HEK293 (cell line): Measurements from ENCODE around the gene SLC25A25.
A peak's percentile ranks its signal among the peaks of the same experiment; 100 is the strongest.

Source experiments
- ZBTB6 ChIP-seq: fragments of 450-650 bp; formaldehyde crosslinking; IDR thresholded peaks from 2 replicates; pipeline ENCODE4 v1.5.1; 2017; ENCODE audit warnings: missing biosample characterization, missing genetic modification characterization
- ZNF350 ChIP-seq: fragments of 450-650 bp; formaldehyde crosslinking; IDR thresholded peaks from 2 replicates; pipeline ENCODE4 v1.5.0; 2017; ENCODE audit warnings: missing biosample characterization, mild to moderate bottlenecking, missing genetic modification characterization
- ZNF600 ChIP-seq: fragments of 450-650 bp; formaldehyde crosslinking; IDR thresholded peaks from 2 replicates; pipeline ENCODE4 v1.5.1; 2016; ENCODE audit warnings: missing biosample characterization, missing genetic modification characterization
- ZNF792 ChIP-seq: fragments of 450-650 bp; formaldehyde crosslinking; IDR thresholded peaks from 2 replicates; pipeline ENCODE4 v1.5.1; 2016; ENCODE audit warnings: missing biosample characterization, missing genetic modification characterization
- TF ChIP-seq, protein P1 (sequence below): fragments of 450-650 bp; formaldehyde crosslinking; IDR thresholded peaks from 2 replicates; pipeline ENCODE4 v1.5.1; 2016; ENCODE audit warnings: missing biosample characterization, missing genetic modification characterization
- TF ChIP-seq, protein P2 (sequence below): fragments of 450-650 bp; formaldehyde crosslinking; IDR thresholded peaks from 2 replicates; pipeline ENCODE4 v1.5.1; 2016; ENCODE audit warnings: missing biosample characterization, missing genetic modification characterization

GRCh38 chr9:128056887-128057723 is 10.9 kb upstream of the SLC25A25 start:
- TF ChIP-seq, protein P1, sequence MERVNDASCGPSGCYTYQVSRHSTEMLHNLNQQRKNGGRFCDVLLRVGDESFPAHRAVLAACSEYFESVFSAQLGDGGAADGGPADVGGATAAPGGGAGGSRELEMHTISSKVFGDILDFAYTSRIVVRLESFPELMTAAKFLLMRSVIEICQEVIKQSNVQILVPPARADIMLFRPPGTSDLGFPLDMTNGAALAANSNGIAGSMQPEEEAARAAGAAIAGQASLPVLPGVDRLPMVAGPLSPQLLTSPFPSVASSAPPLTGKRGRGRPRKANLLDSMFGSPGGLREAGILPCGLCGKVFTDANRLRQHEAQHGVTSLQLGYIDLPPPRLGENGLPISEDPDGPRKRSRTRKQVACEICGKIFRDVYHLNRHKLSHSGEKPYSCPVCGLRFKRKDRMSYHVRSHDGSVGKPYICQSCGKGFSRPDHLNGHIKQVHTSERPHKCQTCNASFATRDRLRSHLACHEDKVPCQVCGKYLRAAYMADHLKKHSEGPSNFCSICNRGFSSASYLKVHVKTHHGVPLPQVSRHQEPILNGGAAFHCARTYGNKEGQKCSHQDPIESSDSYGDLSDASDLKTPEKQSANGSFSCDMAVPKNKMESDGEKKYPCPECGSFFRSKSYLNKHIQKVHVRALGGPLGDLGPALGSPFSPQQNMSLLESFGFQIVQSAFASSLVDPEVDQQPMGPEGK = peak; percentile 75
- no peak for TF ChIP-seq ZBTB6
- TF ChIP-seq ZNF792 = no peak
- peak; percentile 44; the same call in 1 of the 2 replicates for TF ChIP-seq ZNF600 (tag by site-specific recombination)
- no peak for TF ChIP-seq ZNF350 (tag by site-specific recombination)
- TF ChIP-seq, protein P2, sequence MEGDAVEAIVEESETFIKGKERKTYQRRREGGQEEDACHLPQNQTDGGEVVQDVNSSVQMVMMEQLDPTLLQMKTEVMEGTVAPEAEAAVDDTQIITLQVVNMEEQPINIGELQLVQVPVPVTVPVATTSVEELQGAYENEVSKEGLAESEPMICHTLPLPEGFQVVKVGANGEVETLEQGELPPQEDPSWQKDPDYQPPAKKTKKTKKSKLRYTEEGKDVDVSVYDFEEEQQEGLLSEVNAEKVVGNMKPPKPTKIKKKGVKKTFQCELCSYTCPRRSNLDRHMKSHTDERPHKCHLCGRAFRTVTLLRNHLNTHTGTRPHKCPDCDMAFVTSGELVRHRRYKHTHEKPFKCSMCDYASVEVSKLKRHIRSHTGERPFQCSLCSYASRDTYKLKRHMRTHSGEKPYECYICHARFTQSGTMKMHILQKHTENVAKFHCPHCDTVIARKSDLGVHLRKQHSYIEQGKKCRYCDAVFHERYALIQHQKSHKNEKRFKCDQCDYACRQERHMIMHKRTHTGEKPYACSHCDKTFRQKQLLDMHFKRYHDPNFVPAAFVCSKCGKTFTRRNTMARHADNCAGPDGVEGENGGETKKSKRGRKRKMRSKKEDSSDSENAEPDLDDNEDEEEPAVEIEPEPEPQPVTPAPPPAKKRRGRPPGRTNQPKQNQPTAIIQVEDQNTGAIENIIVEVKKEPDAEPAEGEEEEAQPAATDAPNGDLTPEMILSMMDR (tag by site-specific recombination) = no peak
